HG03175 (cell line): Measurements from ENCODE around the gene CHAF1A.

Source experiments
- ATAC-seq: cut with Tn5 transposase; IDR thresholded peaks from one replicate; pipeline ENCODE4 v1.9.1; 2021; ENCODE audit warnings: mild to moderate bottlenecking, moderate library complexity; ENCODE audit not compliant: unreplicated experiment

Gene CHAF1A, protein sequence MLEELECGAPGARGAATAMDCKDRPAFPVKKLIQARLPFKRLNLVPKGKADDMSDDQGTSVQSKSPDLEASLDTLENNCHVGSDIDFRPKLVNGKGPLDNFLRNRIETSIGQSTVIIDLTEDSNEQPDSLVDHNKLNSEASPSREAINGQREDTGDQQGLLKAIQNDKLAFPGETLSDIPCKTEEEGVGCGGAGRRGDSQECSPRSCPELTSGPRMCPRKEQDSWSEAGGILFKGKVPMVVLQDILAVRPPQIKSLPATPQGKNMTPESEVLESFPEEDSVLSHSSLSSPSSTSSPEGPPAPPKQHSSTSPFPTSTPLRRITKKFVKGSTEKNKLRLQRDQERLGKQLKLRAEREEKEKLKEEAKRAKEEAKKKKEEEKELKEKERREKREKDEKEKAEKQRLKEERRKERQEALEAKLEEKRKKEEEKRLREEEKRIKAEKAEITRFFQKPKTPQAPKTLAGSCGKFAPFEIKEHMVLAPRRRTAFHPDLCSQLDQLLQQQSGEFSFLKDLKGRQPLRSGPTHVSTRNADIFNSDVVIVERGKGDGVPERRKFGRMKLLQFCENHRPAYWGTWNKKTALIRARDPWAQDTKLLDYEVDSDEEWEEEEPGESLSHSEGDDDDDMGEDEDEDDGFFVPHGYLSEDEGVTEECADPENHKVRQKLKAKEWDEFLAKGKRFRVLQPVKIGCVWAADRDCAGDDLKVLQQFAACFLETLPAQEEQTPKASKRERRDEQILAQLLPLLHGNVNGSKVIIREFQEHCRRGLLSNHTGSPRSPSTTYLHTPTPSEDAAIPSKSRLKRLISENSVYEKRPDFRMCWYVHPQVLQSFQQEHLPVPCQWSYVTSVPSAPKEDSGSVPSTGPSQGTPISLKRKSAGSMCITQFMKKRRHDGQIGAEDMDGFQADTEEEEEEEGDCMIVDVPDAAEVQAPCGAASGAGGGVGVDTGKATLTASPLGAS

GRCh38 chr19:4402171-4403004, at the start of gene CHAF1A:
TSS of gene CHAF1A (plus strand) at chr19:4402640. CDS start at chr19:4402763, 123 bp downstream.
- peak; percentile 88 for ATAC-seq

DNA sequence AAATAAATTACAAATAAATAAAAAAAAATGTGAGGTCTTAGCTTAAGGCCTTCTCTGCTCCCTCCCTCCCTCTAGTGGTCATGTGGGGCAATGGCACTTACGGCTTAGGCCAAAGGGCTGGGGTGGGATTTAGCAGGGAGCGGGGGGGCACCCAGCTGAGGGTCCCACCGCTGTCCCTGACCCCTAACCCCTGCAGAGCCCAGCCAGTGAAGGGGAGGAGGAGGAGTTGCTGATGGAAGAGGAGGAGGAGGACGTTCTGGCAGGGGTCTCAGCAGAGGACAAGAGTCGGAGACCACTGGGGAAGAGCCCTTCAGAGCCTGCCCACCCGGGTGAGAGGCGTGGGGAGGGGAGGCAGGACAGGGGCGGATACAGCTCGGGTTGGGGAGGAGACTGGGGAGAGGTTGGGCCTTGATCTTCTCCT, 49.7 kb upstream of the CHAF1A start:
- ATAC-seq: no peak

- no peak for ATAC-seq
These were observed 48.2 kb upstream of the CHAF1A start for GRCh38 chr19:4354282-4354681.

DNA sequence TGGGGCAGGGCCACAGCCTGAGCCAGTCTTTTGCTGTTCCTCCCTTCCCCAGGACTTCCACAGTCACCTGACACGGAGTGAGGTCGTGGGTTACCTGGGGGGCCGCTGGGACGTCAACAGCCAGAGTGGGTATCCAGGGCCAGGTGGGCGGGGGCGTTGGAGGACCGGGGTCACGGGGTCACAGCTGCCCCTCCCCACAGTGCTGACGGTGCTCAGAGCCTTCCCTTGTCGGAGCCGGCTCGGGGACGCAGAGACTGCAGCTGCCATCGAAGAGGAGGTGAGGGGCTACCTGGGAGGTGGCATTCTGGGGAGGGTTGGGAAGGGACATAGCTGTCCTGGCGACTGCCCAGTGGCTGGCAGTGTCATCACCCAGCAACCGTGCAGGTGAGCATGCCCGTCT, 47.5 kb upstream of the CHAF1A start:
- no peak for ATAC-seq

DNA sequence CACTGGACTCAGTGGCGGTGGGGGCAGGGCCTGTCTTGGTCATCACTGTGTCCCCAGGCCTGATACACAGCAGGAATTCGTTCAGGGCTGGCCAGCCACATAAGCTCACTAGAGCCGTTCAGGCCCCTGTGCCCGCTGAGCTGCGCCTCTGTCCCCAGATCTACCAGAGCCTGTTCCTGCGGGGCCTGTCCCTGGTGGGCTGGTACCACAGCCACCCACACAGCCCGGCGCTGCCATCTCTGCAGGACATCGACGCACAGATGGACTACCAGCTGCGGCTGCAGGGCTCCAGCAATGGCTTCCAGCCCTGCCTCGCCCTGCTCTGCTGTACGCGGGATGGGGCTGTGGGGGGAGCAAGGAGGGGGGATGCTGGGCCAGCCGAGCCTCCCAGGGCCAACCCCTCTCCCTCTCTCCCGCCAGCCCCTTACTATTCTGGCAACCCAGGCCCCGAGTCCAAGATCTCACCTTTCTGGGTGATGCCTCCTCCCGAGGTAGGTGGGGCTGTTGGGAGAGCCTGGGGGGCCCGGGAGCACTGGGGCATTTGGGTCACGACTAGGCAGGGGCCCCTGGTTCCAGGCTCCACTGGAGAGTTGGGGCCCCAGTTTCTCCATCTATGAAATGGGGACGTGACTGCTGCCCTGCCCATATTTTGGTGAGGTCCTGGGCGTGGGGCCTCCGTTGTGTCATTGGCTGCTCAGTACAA, 45.2 kb upstream of the CHAF1A start:
- no peak for ATAC-seq

- no peak for ATAC-seq
These were observed 44.5 kb upstream of the CHAF1A start for GRCh38 chr19:4357921-4358326.

GRCh38 chr19:4358709-4359626, 43.5 kb upstream of the CHAF1A start:
- ATAC-seq: no peak

DNA sequence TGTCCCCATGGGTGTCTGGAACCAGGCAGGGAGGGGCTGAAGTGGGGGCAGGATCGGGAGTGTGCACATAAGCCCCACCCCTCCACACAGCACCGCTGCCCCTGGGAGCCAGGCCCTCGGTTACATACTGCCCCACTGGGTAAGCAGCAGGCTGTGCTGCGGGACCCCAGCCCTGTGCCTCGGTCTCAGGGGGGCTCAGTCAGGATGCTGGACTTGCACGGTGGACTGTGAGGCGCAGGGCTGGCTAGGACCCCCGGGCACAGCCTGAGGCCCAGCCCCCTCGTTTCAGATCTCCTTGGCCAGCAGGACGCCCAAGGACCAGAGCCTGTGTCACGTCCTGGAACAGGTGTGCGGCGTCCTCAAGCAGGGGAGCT, 42.8 kb upstream of the CHAF1A start:
- no peak for ATAC-seq

DNA sequence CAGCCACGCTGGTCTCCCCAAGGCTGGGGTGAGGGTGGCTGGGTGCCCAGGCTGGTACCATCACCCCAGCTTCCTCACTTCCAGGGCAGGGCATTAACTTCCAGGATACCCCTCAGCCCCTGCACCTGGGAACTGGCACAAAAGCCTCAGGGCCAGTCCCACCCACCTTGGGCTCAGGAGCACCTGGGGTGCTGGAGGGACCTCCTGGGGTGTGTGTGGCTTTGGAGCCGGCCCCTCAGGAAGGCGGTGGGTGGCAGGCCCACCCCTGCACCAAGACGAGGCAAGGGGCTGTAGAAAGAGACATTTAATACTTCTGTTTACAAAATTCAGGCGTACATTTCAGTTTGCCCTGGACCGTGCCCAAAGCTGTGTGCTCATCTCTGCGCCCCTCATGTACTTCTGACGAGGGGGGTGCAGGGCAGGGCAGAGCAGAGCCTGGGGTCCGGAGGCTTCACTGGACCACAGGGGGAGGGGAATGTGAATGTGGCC, 42.3 kb upstream of the CHAF1A start:
- ATAC-seq: no peak

GRCh38 chr19:4360641-4361151, 41.7 kb upstream of the CHAF1A start:
- no peak for ATAC-seq

DNA sequence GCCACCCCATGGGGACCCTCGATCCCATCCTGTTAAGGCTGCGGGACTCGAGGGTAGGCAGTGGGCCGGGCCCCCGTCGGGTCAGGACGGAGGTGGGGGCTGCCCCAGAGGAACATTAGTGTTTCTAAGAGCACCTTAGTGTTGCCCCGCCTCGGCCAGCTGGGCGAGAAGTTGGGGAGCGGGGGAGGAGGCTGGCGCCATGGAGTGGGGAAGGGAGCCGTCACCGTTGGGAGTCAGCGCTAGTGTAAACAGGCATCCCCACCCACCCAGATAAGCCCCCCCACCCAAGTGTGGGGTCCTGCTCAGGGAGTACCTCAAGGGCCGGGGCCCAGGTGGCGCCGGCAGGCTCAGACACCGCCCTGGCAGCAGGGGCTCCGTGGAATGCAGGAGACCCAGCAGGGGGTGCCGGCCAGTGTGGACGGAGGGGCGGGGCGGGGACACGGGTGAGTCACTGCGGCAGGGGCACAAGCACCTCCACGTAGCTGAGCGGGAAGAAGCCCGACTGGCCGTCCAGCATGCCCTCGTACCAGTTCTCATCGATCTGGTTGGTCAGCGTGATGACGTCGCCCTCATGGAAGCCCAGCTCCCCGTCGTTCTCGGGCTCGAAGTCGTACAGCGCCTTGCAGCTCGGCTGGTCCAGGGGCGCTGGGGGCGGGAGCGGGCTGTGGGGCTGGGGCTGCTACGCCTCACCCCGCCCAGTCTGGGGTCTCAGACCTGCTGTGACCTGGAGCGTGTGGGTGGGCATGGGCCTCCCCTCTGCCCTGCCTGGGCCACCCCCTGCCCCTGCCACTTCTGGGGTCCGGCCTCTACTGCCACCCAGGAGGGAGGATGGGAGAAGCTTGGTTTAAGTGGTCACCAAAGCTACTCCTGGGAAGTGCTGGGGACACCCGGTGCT, 41.0 kb upstream of the CHAF1A start:
- no peak for ATAC-seq

- ATAC-seq: no peak
These were observed 40.2 kb upstream of the CHAF1A start for GRCh38 chr19:4362101-4362828.

- no peak for ATAC-seq
These were observed 39.5 kb upstream of the CHAF1A start for GRCh38 chr19:4362831-4363545.

DNA sequence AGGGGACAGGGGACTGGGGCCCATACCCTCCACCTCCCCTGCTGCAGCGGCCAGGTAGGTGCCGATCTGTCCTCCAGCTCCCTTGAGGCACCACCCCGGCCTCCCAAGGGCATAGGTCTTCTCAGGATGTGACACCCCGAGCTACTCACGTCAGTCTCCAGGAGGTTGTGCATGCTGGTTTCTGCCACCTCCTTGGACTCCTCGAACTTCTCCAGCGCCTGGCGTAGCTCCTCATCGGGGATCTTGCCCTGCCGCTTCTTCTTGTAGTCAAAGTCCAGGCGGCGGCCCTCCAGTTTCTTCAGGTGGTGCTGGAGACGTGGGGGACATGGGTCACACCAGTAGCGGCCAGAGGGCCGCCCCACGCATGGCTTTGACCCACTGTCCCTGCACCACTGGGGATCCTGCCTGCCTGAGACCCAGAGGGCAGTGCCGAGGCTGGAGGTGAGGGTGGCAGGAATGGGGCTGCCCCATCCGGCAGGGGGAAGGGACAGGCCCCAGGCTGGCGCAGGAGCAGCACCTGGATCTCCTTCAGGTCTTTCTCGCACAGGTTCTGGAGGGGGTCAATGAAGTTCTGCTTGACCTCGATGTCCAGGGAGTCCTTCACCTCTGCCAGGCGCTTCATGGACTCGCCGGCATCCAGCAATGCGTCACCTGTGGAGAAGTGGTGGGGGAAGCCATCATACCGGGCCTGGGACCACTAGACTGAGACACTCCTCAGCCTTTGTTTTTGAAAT, 38.7 kb upstream of the CHAF1A start:
- no peak for ATAC-seq

DNA sequence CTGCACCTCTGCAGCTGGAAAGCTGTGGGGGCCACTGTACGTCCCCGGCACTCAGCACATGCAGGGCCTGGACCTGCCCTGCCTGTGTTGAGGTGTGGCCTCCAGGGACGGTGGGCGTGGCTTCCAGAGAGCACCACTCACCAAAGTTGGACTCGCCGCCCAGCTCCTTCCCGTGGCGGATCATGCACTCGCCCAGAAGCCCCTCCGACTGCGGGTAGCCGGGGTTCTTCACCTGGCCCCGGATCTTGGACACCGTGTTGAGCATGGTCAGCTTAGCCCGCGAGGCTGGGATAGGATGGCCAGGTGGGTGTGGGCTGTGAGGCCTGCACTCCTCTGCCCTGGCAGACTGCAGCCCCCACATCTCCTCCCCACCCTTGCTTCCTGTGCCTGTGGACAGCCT, 37.1 kb upstream of the CHAF1A start:
- ATAC-seq: no peak
